ENCODE results near the gene PAX5. TPM values are rescaled to one million over a fixed set of nuclear protein-coding genes. Genes with fewer than 3 reads are reported as not detected.

PAX5 gene
- total and polyA plus RNA-seq, 2 donors (not counting 1 experiment from before 2014, with no cell fraction given): 196 to 275 TPM

- intact Hi-C loops (cut with micrococcal nuclease): no loop called here
- peak overlapping the region; percentile 92 for H3K27ac Mint-ChIP-seq
- WGBS (ENCODE audit: insufficient coverage): 37% methylated on average over 11 of the region's 14 CpGs
Measured at GRCh38 chr9:36987891-36988290, 46.2 kb downstream of the PAX5 start.

More at GRCh38 chr9:36987891-36988290, 46.2 kb downstream of the PAX5 start:
- H3K27me3 Mint-ChIP-seq: no peaks in the 10 kb centered on the region
- POLR2A ChIA-PET: interaction anchor here (0.6 to 1.0 kb wide), 3 partner anchors 46 to 588 kb away, joined by 3 to 4 read pairs (median 3); partner anchors contain the start of genes FBXO10 and PAX5
- Histone ChIP-seq H3K4me1 (ENCODE audit: control insufficient read depth in 2 of 2, insufficient read depth in 2 of 2, low read length in 2 of 2) (peaks cover 89 to 92% of the 10 kb centered on the region in 2 donors), H3K9me3 (ENCODE audit: control extremely low read depth in 1 of 3, control insufficient read depth in 2 of 3, insufficient read depth in 1 of 3, low read length in 2 of 3) (peaks cover 0 to 5% (median 4%) of the 10 kb centered on the region in 3 donors), H3K79me2 (ENCODE audit: control insufficient read depth, insufficient read depth, low read length) (peaks cover 99% of the 10 kb centered on the region), H4K20me1 (ENCODE audit: control insufficient read depth, insufficient read depth, low read length, poor library complexity, severe bottlenecking) (peaks cover 41% of the 10 kb centered on the region), H2AFZ (ENCODE audit: insufficient read depth, low read depth, low read length, poor library complexity, severe bottlenecking) (peak overlapping the region; percentile 9), H3K36me3 (replicated peaks in 1 of 2; ENCODE audit: control extremely low read depth in 1 of 2, control insufficient read depth in 1 of 2, extremely low read depth in 1 of 2, insufficient read depth in 2 of 2, low read length in 1 of 2) (peaks cover 0 to 71% of the 10 kb centered on the region in 2 experiments), H3K4me3 (ENCODE audit: control extremely low read depth in 1 of 5, extremely low read depth in 1 of 5, insufficient read depth in 1 of 5, low read depth in 2 of 5, low read length in 4 of 5) (no peak overlapping the region), H3K9ac (ENCODE audit: low read length) (peak overlapping the region; percentile 45), H3K4me2 (replicated peaks; ENCODE audit: low read depth, low read length, poor library complexity, severe bottlenecking) (peak overlapping the region; percentile 68), H3K27ac (ENCODE audit: low read length in 2 of 2) (peak overlapping the region; percentile 26 to 97), H3K27me3 (replicated peaks in 1 of 4; ENCODE audit: control extremely low read depth in 1 of 4, control insufficient read depth in 3 of 4, insufficient read depth in 4 of 4, low read length in 3 of 4) (no peaks in the 10 kb centered on the region)
- H3K9me3 Mint-ChIP-seq (ENCODE audit: insufficient read depth): peaks cover 6% of the 10 kb centered on the region
- ATAC-seq (ENCODE audit: low read depth) (no peak), DNase-seq (peak; percentile 33)
- CTCF ChIA-PET: interaction anchor here (0.9 to 15.9 kb wide), 10 partner anchors 8 to 427 kb away, joined by 3 to 180 read pairs (median 5); no protein-coding TSS in a partner anchor
- TF ChIP-seq CTCF (IDR thresholded peaks at IDR 0.05) (no peak), EZH2 (IDR thresholded peaks at IDR 0.05; ENCODE audit: borderline replicate concordance, insufficient read depth, low read depth, low read length, poor library complexity, severe bottlenecking) (no peak)
- H3K4me3 Mint-ChIP-seq: peak overlapping the region; percentile 80
- H3K4me1 Mint-ChIP-seq: peaks cover 82% of the 10 kb centered on the region

Data from B cell (primary cell).